ENCODE data around the gene GFPT1.

Gene GFPT1

DNA sequence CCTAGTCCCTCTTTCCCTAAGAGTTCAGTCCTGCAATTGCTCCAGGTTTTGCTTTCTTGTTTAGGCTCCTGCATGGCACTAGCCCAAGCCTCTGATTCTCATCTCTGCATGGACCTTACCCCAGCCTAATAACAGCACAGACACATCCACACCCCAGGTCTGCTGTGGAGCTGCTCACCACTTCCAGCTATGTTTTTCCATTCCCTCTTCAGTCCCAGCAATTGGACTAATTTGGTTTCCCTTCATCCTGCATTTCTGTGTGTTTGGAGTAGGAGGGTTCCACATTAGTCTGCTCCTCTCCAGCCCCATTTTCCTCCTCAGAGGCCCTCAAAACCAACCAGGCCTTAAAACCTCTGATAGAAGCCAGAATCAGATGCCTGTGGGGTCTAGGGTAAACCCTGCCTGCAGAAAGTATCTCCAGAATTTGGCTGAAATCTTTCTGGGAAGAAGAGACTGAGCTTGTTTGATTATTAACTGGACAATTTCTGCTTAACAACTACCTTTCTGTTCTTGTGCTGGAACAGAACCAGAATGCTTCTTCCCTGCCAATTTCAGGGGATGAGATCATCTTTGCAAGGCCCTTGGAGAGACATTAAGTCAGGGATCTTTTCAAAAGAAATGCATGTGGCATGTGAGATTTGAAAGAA, 95.9 kb downstream of the GFPT1 start:
- peak in 1 of 2 experiments; percentile 61 for DNase-seq (ENCODE audit: low read depth in 2 of 2)

DNA sequence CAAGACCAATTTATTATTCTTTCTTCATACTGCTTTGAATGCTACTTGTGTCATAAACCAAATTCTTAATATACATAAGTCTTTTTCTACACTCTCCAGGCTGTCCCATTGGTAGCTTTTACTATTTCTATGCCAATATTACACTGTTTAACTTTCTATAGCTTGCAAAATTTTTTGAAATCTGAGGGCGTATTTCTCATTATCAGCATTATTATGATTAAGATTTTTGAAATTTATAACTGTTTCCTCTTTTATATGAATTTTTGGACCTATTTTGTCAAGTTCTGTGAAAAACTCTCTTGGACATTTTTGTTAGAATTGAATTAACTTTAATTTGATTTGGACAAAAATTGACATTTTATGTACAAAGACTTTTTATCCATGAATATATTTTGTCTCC, 98.6 kb downstream of the GFPT1 start:
- no peak for DNase-seq (ENCODE audit: low read depth in 2 of 2)

DNA sequence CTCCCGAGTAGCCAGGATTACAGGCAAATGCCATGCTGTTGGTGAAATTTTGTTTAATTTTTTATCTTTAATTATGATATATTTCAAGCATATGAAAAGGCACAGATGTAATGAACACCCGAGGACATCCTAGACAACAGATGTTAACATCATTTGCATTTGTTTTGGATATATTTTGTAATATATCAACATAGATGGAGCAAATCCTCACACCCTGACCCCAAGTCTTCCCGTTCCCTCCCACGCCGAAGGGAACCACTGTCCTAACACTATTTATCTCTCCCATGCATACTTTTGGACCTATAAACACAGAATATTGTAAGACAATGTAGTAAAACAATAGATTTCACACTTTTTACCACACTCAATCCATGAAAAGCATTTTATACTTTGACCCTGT, 99.5 kb downstream of the GFPT1 start:
- no peak for DNase-seq (ENCODE audit: low read depth in 2 of 2)

DNA sequence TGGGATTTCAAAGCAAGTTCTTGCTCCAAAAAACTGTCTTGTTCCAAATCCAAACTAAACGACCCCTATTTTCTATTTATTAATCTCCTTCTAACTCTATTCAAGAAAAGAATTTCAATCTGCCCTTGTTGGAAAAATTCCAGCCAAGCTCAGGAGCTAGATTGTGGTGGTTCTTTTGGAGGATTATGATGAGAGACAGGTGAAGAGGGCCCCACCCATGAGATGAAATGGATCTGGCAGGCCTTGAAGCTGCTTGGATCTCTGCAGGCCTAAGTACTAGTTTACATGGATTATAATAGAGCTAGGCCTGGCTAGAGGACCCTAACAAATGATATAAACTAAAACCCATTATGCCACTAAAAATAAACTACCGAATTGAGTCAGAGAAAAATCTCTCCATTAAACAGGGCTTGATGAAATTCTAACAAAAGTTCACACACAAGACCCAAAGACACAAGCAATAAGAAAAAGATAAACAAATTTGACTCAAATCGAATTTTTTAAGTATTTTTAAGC, 101.6 kb downstream of the GFPT1 start:
- DNase-seq (ENCODE audit: low read depth in 2 of 2) = no peak

DNA sequence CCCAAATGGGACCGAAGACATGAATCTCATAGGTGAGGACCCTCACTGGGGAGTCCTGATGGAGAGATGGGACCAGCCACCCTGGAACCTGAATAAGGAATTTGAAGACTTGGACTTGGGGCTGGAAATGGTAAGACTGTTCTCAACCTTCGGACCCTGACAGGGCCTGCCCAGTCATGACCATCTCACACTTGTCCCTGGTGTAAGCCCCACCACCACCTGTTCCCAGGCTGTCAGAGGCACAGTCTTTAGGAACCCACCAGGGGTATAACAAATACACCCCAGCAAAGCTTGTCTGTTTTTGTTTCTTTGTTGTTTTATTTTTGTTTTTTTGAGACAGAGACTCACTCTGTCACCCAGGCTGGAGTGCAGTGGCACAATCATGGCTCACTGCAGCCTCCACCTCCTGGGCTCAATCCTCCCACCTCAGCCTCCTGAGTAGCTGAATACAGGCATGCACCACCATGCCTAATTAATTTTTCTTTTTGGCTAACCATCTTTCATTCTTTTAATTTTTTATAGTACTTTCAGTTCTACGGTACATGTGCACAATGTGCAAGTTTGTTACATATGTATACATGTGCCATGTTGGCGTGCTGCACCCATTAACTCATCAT, 106.1 kb downstream of the GFPT1 start:
- no peak for DNase-seq (ENCODE audit: low read depth in 2 of 2)

DNA sequence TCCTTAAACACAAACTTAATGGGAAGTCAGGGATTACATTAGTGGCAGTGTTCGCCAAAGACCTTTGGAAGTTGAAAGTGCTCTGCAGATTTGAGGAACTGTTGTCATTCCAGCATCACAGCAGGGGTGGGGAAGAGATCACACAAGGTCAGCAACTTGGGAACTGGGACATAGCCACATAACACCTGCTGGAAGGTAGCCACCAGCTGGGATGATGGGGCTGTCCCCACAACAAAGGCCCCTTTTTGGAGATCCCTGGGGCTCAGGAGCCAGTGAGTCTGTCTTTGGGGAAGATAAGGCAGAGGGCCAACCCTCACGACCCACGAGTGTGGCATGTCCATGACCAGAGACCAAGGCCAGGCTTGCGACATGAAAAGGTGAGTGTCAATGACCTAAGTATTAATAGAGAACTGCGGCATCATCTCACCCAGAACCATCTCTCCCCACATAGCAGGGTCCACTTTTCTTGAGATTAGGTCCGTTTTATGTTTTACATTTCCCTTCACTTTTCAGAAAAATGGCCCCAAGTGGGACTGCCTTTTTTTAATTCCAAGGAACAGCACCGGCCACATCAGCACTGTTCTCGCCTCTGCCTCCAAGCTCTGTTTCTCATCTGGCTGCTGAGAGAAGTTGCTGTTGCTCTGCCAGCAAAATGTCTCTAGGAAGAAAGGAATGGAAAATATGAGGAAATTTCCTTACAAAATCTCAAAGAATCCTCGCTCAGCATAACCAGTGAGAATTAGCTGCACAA, 106.9 kb downstream of the GFPT1 start:
- no peak for DNase-seq (ENCODE audit: low read depth in 2 of 2)

DNA sequence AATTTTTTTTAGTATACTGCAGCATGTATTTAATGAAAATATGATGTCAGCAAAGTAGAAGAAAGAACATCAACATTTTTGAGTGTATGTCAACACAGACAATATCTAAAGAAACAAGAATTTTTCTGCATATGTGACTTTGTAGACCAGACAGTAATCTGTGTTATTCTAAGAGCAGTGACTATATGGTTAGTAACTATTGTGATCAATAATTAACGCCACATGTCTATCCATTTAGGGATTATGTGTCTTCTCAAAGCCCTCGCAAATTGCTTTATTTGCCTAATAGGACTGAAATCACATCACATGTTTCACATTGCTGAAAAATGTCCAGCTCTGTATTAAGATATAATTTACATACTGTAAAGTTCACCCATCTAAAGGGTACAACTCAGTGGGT, 107.8 kb downstream of the GFPT1 start:
- peak in 1 of 2 experiments; percentile 31 for DNase-seq (ENCODE audit: low read depth in 2 of 2)

DNA sequence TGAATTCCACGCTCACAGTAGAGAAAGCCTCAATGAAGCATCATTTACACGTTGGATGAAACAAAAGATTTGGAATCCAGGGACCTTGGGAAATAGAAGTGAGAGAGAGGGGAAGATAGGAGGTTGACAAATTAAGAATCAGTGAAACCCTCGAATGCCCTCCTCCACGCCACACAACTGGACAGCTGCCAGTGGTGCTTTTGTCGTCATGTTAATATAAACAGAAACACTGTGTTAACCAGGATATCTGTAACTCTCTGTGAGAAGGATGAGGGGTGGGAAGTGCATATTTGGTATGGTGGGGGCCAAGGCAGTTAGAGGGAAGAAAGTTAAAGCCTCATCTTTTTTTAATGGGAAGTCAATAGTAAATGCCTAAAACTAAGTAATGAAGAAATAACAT, 108.7 kb downstream of the GFPT1 start:
- DNase-seq (ENCODE audit: low read depth in 2 of 2) = no peak

DNA sequence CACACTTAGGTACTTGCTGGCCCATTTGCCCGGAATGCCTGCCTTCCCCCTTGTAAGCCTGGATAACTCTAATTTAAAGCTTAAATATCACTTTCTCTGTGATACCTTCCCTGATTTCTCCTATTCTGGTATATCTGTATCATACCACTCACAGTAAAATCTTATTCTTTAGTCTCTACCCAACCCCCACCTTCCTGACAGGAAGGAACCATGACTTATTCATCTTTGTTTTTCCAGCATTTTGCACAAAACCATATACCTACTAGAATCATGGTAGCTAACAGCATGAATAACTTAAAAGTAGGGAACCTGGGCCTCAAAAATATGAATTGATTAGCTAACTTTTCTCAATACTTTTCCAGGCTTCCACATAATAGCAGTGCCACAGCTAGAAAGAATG, 111.5 kb downstream of the GFPT1 start:
- DNase-seq (ENCODE audit: low read depth in 2 of 2) = no peak

DNA sequence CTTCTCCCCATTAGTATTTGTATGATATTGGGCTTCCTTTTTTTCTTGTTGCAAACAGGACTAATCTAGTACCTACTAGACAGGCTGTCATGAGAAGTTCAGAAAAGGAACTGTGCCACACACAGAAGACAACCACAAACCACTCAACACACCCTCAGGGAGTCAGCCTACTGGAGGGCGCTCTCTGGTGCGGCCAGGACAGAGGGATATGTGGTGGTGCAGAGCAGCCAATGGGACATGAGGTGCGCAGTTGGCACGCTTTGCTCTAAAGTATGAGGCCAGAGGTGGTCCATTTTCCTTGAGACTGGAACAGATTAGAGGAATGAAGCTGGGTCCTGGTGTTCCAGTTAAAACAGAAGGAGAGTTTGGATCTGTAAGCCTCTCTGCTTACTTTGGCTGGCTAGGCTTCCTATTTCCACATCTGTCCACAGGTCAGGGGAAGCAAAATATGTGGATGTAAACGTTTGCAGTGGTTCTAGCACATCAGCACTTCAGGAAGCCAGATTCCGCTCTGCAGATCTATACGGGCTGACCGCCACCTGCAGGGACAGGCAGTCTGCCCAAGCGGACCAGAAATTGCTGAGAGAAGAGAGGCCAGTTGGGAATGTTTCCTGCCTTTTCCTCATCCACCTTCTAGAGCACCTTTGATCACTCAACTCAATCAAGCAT, 114.1 kb downstream of the GFPT1 start:
- no peak for DNase-seq (ENCODE audit: low read depth in 2 of 2)

DNA sequence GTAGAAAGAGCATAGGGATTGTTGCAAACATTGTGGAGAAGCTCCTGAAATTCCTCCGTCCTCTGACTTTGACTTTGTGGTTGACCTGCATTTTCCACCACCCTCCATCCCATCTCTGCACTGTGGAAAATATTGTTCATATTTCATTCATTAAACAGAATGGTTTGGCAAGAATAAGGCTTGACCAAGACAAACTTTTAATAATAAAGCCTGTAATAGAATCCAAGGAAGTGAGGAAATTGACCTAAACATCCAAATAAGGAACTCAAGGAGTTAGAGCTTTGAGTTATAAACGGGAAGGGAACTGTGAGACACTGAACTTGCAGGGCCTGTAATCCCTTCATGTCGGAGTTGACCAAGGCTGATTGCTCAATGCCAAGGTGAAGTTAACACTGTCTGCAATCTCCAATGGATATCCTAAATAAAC, 115.2 kb downstream of the GFPT1 start:
- no peak for DNase-seq (ENCODE audit: low read depth in 2 of 2)
